GM21360 (cell line): ENCODE data around the gene SLC38A11.

Source experiments
- ATAC-seq: cut with Tn5 transposase; IDR thresholded peaks from one replicate; pipeline ENCODE4 v1.9.1; 2021; ENCODE audit warnings: mild to moderate bottlenecking, moderate library complexity; ENCODE audit not compliant: unreplicated experiment

Gene SLC38A11

DNA sequence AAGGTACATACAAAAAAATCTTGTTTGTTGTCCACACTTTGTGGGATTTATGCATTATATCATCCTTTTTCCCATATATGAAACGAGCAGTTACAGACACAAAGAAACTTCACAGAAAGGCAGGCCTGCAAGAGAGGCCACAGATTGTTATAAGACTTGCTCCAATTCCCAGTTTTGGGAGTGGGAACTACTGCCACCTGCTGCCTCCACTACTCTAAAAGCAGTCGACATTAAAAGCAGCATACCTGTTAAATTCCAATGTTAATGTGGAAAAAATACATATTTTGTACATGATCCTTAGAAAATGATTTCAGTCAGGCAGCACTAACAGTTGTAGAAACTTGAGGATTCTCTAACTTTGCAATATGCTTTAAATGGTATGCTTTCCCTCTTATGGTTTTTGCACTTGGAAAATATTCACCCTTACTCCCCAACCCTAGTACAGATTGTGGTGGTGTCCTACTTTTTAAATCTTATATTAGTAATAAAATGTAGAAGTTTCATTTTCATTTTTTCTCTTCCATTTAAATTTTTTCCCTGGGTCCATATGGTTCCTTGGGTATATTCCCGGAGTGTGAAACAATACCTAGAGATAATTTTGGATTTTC lies 37.9 kb downstream of the SLC38A11 start:
- no peak for ATAC-seq

- ATAC-seq: no peak
Measured at GRCh38 chr2:164915566-164915965, 39.8 kb downstream of the SLC38A11 start.

DNA sequence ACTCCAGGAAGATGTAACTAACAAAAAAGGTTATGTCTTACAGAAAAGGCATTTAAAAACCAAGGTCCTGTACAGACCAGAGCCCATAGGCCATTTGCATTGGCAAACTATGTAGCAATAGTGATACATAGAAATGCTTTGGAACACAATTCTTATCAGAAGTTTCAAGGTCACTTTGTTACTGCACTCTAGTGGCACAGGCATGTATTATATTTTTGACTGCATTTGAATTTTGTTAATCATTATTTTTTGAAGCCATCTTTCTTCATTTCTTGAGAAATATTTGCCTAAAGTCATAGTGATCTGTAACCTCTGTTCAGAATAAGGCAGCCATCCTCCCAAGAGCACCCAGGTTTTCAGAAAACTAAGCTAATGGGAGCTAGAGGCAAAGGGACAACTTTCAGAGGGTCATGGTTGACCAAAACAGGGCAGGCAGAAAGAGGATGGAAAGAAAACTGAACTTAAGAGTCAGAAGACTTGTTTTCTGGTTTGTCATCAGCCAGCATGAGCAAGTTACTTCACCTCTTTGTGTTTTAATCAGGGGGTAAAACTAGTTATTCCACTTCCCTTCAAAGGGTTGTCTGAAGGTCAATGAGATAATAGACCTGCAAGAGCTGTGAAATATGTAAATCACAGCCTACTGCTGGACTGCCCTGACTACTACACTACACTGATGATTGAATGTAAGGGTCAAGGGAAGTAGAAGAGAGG lies 41.5 kb downstream of the SLC38A11 start:
- ATAC-seq: no peak

GRCh38 chr2:164913011-164913410 lies 42.3 kb downstream of the SLC38A11 start:
- no peak for ATAC-seq

DNA sequence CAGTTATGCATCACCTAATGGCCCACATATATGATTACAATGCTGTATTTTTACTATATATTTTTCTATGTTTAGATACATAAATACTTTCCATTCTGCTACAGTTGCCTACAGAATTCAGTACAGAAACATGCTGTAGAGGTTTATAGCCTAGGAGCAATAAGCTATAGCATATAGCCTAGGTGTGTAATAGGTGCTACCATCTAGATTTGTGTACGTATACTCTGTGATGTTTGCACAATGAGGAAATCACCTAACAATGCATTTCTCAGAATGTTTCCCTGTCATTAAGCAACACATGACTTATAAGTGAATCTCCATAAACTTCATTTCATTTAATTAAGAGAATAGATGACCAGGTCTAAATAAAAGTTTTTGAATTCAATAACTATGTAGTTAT lies 43.5 kb downstream of the SLC38A11 start:
- ATAC-seq: no peak

DNA sequence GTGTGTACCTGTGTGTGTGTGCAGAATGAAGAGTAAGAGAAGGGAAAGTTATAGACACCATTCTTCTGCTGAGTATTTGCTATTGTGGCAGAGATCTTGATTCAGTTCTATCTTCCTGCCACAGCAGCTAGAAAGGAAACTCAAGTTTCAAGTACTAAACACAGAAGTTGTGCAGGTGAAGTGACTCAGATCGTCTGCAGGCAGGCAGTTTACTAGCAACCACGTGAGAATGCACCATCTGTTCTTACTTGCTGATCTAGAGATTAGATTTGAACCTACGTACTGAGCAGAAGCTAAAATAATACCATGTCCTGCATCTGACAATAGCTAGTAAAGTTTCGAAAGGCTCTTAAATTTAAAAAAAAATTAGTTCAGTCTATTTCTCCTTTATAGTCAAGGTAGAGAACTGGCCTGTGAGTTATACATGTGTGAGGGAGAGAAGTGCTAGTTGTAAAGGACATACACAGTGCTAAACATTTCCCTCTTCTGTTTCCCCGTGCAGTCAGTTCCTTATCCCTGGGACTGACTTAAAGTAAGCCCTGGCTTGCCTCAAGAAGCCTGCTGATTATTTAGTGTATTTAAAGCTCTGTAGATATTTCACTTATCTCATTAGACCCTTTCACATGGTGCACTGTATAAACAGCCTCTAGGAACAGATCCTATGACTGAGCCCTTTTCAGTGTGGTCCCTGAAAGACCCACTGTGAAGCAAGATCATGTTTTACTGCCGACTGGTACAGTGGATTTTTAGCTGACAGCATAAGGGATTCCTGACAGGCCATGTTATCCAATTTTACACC lies 45.0 kb downstream of the SLC38A11 start:
- ATAC-seq: peak; percentile 87

DNA sequence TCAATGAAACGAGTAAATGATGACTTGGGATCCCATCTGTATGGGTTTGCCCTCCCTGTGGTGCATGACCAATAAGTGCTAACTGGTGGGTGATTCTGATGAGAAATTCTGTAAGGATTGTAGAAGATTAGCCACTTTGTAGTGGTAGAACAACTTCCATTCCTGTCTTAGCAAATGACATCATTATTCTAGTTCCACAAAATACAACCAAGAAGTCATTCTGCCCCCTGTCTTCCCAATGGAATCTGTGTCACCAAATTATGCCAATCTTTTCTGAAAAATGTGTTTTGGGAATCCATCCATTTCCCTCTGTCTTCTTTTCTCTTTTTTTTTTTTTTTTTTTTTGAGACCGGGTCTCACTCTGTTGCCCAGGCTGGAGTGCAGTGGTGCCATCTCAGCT lies 48.4 kb downstream of the SLC38A11 start:
- ATAC-seq: no peak

DNA sequence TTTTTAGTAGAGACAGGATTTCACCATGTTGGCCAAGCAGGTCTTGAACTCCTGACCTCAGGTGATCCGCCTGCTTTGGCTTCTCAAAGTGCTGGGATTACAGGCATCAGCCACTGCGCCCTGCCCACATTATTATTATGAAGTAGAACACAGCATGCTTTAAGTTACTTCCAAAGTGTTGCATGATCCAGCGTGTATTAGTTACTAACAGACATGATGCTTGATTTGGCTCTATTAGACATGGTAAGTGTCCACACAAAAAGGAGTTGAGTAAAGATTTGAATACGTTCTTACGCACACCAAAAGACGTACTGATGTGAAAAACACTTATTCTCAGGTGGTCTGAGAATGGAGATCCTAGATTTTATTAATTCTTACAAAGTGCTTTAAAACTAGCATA lies 50.0 kb downstream of the SLC38A11 start:
- no peak for ATAC-seq

DNA sequence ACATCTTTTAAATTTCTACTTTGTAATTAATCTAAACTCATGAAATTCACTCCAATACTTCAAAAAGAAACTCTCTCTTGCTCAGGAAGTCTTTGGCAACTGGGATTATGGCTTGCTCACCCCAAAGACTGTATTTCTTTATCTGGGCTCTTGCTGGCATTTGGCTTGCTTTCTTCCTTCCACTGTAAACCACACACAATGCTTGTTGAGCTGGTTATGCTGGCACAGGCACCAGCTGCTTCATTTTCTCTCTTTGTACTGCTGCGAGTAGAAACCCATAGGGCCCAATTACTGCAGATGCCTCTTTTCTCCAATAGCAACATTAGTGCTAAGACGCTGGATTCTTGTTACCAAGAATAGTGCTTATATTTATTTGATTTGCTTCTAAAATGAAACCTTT lies 51.4 kb downstream of the SLC38A11 start:
- ATAC-seq: no peak

DNA sequence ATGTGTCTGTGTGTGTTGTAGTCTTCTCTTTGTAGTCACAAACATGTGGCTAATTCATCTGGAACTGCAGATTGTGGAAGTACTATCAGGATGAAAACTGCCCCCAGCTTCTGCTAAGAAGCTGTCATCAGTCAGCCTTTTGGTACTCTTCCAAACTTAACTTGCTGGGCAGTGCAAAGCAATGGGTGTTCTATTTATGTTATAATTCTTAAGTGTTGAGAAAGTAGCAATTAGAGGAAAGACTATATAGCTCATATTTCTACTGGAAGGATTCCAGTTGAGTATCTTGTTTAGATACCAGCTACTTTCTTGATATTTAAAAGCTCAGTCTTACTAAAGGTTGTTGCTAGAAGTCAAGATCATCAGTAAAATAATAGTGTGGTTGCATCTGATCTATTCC lies 52.1 kb downstream of the SLC38A11 start:
- ATAC-seq: no peak

DNA sequence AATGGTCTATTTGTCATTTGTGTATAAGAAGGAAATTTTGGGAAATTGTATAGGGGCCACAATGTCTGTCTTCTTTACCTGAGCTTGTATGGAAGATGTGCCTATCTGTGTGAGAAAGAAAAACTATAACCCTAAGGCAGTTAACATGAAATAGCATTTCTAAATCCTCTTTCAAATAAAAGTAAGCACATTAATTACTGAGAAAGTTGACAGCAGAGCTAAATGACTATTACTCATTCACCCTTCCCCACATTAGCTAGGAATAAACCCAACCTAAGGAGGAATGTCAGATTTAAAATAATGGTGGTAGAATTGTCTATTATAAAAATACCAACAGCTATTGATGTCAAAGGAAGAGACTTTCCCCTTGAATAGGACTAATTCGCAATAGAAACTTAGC lies 56.2 kb downstream of the SLC38A11 start:
- no peak for ATAC-seq

DNA sequence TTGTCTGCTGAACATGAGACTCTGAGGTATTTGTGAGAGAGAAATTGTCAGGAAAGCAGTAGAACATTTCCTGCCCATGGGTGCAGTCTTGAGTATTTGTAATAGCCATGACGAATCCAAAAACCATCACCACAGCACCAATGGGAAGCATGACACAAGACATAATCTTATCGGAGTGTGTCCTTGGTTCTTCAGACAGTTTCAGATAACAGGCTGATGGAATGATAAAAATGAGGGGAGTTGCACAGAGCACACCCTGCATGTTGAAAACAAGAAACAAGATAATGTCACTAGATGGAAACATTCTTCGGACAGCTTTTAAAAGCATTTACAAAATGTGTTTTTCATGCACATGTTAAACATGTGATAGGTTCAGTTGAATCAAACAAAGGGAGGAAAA lies 56.9 kb downstream of the SLC38A11 start:
- ATAC-seq: no peak

GRCh38 chr2:164897469-164898260 lies 57.7 kb downstream of the SLC38A11 start:
- no peak for ATAC-seq

GRCh38 chr2:164896634-164897355 lies 58.5 kb downstream of the SLC38A11 start:
- ATAC-seq: peak; percentile 100

DNA sequence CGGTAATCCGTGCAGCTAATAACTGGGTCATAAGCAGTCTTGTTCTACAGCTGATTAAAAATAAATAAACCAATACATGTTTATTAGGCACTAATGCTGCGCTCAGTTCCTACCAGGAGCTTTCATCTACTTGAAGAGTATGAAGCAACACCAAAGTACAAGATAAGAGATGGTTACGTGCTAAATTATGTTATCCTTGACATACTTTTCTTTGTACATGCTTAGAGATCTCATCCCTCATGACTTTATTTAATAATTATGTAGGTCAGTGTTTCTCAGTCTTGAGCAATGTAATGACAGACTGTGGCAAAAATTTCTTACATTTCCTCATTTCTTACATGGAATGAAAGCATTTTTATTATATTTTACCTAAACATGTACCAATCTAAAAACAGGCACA lies 59.1 kb downstream of the SLC38A11 start:
- ATAC-seq: no peak

DNA sequence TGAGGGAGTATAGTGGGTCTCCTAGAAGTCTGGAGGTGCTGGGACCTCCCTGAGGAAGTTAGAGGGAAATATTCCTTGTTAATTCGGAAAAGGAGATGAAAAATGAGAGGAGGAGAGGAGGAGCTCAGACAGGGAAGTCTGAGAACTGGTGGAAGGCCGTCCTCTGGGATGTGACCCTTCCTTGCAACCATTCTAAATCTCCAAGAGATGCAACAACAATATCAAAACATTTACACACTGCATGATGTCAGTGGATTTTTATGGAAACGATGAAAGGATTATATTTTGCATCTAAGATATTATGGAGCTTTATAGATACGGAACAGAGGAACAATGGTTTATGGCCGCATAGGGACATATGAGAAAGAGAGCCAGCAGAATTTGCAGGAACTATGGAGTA lies 63.9 kb downstream of the SLC38A11 start:
- no peak for ATAC-seq

DNA sequence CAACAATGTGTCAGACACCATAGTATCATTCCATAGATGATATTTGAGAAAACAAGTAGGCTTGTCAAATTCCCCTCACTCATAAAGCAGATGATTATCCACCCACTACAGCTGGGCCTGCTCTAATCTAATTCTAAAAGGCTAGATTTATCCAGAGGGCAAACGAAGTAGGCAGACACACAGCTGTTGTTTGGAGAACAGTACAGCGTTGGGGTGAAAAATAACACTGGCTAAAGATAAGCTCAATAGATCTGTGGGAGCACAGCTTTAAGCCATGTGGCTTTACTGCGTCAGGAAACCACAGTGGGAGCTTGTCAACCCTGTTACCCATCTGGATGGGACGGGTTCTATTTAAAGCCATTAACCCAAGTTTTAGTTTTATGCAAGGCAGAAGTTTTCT lies 64.8 kb downstream of the SLC38A11 start:
- ATAC-seq: no peak

- ATAC-seq: no peak
Measured at GRCh38 chr2:164888592-164888991, 66.7 kb downstream of the SLC38A11 start.

GRCh38 chr2:164887434-164888144 lies 67.7 kb downstream of the SLC38A11 start:
- no peak for ATAC-seq

DNA sequence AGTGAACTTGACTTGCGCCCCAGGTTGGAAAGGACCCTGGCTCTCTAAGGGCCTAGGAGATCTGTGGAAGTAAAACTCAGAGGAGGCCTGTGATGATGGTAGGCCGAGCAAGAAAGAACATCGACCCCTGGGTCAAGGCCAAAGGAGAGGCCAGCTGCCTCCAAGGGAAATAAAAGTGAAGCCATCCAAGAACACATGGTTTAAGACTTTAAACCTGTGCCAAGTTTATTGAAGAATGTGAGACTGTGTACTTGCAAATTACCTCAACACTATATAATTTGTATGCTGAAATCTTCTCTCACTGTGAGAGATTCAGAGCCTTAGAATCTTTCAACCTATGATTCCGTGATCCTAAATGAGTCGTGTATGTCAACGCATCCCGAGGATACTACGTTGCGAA lies 73.0 kb downstream of the SLC38A11 start:
- no peak for ATAC-seq
